ENCODE data around the gene VPS36.

VPS36 gene

GRCh38 chr13:52399708-52400107 is 50.7 kb downstream of the VPS36 start:
- Histone ChIP-seq H3K9me3 (no peaks in the 10 kb centered on the region), H3K27me3 (peaks cover 8% of the 10 kb centered on the region), H3K4me3 (ENCODE audit: low read depth, low read length) (no peak overlapping the region), H3K4me1 (no peaks in the 10 kb centered on the region), H3K36me3 (no peaks in the 10 kb centered on the region)
- no peak for TF ChIP-seq CTCF (IDR thresholded peaks at IDR 0.05; ENCODE audit: low read depth, low read length)
- DNase-seq, result no peak

GRCh38 chr13:52399046-52399445 is 51.4 kb downstream of the VPS36 start:
- Histone ChIP-seq H3K27me3 (peaks cover 1% of the 10 kb centered on the region), H3K4me3 (ENCODE audit: low read depth, low read length) (no peak overlapping the region), H3K4me1 (no peaks in the 10 kb centered on the region), H3K9me3 (no peaks in the 10 kb centered on the region), H3K36me3 (no peaks in the 10 kb centered on the region)
- no peak for TF ChIP-seq CTCF (IDR thresholded peaks at IDR 0.05; ENCODE audit: low read depth, low read length)
- no peak for DNase-seq

- Histone ChIP-seq H3K4me1 (no peaks in the 10 kb centered on the region), H3K27me3 (no peaks in the 10 kb centered on the region), H3K9me3 (no peaks in the 10 kb centered on the region), H3K4me3 (ENCODE audit: low read depth, low read length) (no peak overlapping the region), H3K36me3 (no peaks in the 10 kb centered on the region)
- no peak for DNase-seq
- no peak for TF ChIP-seq CTCF (IDR thresholded peaks at IDR 0.05; ENCODE audit: low read depth, low read length)
Measured at GRCh38 chr13:52395704-52396103, 54.7 kb downstream of the VPS36 start.

GRCh38 chr13:52394586-52394985 is 55.8 kb downstream of the VPS36 start:
- Histone ChIP-seq H3K36me3 (no peaks in the 10 kb centered on the region), H3K27me3 (no peaks in the 10 kb centered on the region), H3K4me3 (ENCODE audit: low read depth, low read length) (no peak overlapping the region), H3K4me1 (no peaks in the 10 kb centered on the region), H3K9me3 (no peaks in the 10 kb centered on the region)
- no peak for DNase-seq
- no peak for TF ChIP-seq CTCF (IDR thresholded peaks at IDR 0.05; ENCODE audit: low read depth, low read length)

- Histone ChIP-seq H3K27me3 (no peaks in the 10 kb centered on the region), H3K4me3 (ENCODE audit: low read depth, low read length) (no peak overlapping the region), H3K9me3 (no peaks in the 10 kb centered on the region), H3K4me1 (no peaks in the 10 kb centered on the region), H3K36me3 (no peaks in the 10 kb centered on the region)
- no peak for TF ChIP-seq CTCF (IDR thresholded peaks at IDR 0.05; ENCODE audit: low read depth, low read length)
- DNase-seq, result no peak
Measured at GRCh38 chr13:52393572-52394357, 56.7 kb downstream of the VPS36 start.

- no peaks in the 10 kb centered on the region for H3K36me3 ChIP-seq
- no peaks in the 10 kb centered on the region for H3K9me3 ChIP-seq
- no peak overlapping the region for H3K4me3 ChIP-seq (ENCODE audit: low read depth, low read length)
- H3K4me1 ChIP-seq, result no peaks in the 10 kb centered on the region
- H3K27me3 ChIP-seq, result no peaks in the 10 kb centered on the region
- no peak for DNase-seq
- no peak for TF ChIP-seq CTCF (IDR thresholded peaks at IDR 0.05; ENCODE audit: low read depth, low read length)
Measured at GRCh38 chr13:52387721-52388120, 62.7 kb downstream of the VPS36 start.

Measured in BE2C (cell line).